ENCODE results near the gene HCN1. TPM values are rescaled to one million over a fixed set of nuclear protein-coding genes. Genes with fewer than 3 reads are reported as not detected.

Gene HCN1
- polyA plus RNA-seq, 3 donors: not detected

GRCh38 chr5:45440466-45440865 is 255.7 kb downstream of the HCN1 start:
- no peaks in the 10 kb centered on the region for H3K4me1 Mint-ChIP-seq
- H4K20me1 ChIP-seq (ENCODE audit: insufficient read depth, low read length): no peaks in the 10 kb centered on the region
- no peaks in the 10 kb centered on the region for H3K36me3 ChIP-seq (replicated peaks in 1 of 2; ENCODE audit: control insufficient read depth in 1 of 2, insufficient read depth in 2 of 2, low read length in 2 of 2)
- no peaks in the 10 kb centered on the region for H3K27me3 Mint-ChIP-seq (ENCODE audit: low read depth in 3 of 3)
- DNase-seq: no peak
- no peak overlapping the region for H3K4me3 ChIP-seq (replicated peaks in 1 of 3; ENCODE audit: low read depth in 2 of 3, low read length in 3 of 3)
- no peak overlapping the region for H3K27ac ChIP-seq (ENCODE audit: low read depth in 1 of 2, low read length in 2 of 2)
- no peaks in the 10 kb centered on the region for H3K27me3 ChIP-seq (ENCODE audit: control insufficient read depth in 2 of 2, insufficient read depth in 2 of 2, low read length in 2 of 2)
- no peak overlapping the region for H3K4me3 Mint-ChIP-seq
- no peaks in the 10 kb centered on the region for H3K79me2 ChIP-seq (ENCODE audit: insufficient read depth, low read length)
- H3K4me1 ChIP-seq (ENCODE audit: control insufficient read depth in 1 of 2, insufficient read depth in 2 of 2, low read length in 2 of 2): no peaks in the 10 kb centered on the region
- no peak overlapping the region for H3K27ac Mint-ChIP-seq
- TF ChIP-seq CTCF (IDR thresholded peaks at IDR 0.05): no peak
- 80% methylated on average over 1 of the region's 1 CpG for WGBS (ENCODE audit: insufficient coverage)
- H3K9me3 ChIP-seq (replicated peaks in 1 of 2; ENCODE audit: control insufficient read depth in 1 of 2, insufficient read depth in 1 of 2, low read length in 2 of 2): peaks cover 0 to 5% of the 10 kb centered on the region in 2 donors
- H3K36me3 Mint-ChIP-seq: no peaks in the 10 kb centered on the region
- H3K9me3 Mint-ChIP-seq: peaks cover 0 to 5% (median 2%) of the 10 kb centered on the region in 7 donors
- intact Hi-C loops (cut with micrococcal nuclease): no loop called here
- H3K9ac ChIP-seq (ENCODE audit: insufficient read depth, low read length, poor library complexity, severe bottlenecking): no peak overlapping the region
- no peak overlapping the region for H3K4me2 ChIP-seq (replicated peaks; ENCODE audit: extremely low read depth, low read length, poor library complexity, severe bottlenecking)
- H2AFZ ChIP-seq (ENCODE audit: insufficient read depth, low read depth, low read length, poor library complexity, severe bottlenecking): no peak overlapping the region

- peaks cover 0 to 7% of the 10 kb centered on the region in 2 donors for H3K9me3 ChIP-seq (replicated peaks in 1 of 2; ENCODE audit: control insufficient read depth in 1 of 2, insufficient read depth in 1 of 2, low read length in 2 of 2)
- H3K4me1 ChIP-seq (ENCODE audit: control insufficient read depth in 1 of 2, insufficient read depth in 2 of 2, low read length in 2 of 2): no peaks in the 10 kb centered on the region
- H3K27ac ChIP-seq (ENCODE audit: low read depth in 1 of 2, low read length in 2 of 2): no peak overlapping the region
- H3K4me3 ChIP-seq (replicated peaks in 1 of 3; ENCODE audit: low read depth in 2 of 3, low read length in 3 of 3): no peak overlapping the region
- H3K36me3 ChIP-seq (replicated peaks in 1 of 2; ENCODE audit: control insufficient read depth in 1 of 2, insufficient read depth in 2 of 2, low read length in 2 of 2): no peaks in the 10 kb centered on the region
- no peak overlapping the region for H3K4me2 ChIP-seq (replicated peaks; ENCODE audit: extremely low read depth, low read length, poor library complexity, severe bottlenecking)
- no peak overlapping the region for H3K9ac ChIP-seq (ENCODE audit: insufficient read depth, low read length, poor library complexity, severe bottlenecking)
- H3K9me3 Mint-ChIP-seq: peaks cover 0 to 5% (median under 1%) of the 10 kb centered on the region in 7 donors
- H3K27ac Mint-ChIP-seq: no peak overlapping the region
- no peak for TF ChIP-seq CTCF (IDR thresholded peaks at IDR 0.05)
- H4K20me1 ChIP-seq (ENCODE audit: insufficient read depth, low read length): no peaks in the 10 kb centered on the region
- no peaks in the 10 kb centered on the region for H3K27me3 ChIP-seq (ENCODE audit: control insufficient read depth in 2 of 2, insufficient read depth in 2 of 2, low read length in 2 of 2)
- no peak overlapping the region for H3K4me3 Mint-ChIP-seq
- intact Hi-C loops (cut with micrococcal nuclease): no loop called here
- no peak for DNase-seq
- H3K79me2 ChIP-seq (ENCODE audit: insufficient read depth, low read length): no peaks in the 10 kb centered on the region
- H3K4me1 Mint-ChIP-seq: no peaks in the 10 kb centered on the region
- H2AFZ ChIP-seq (ENCODE audit: insufficient read depth, low read depth, low read length, poor library complexity, severe bottlenecking): no peak overlapping the region
- H3K27me3 Mint-ChIP-seq (ENCODE audit: low read depth in 3 of 3): no peaks in the 10 kb centered on the region
- H3K36me3 Mint-ChIP-seq: no peaks in the 10 kb centered on the region
These were observed 258.4 kb downstream of the HCN1 start for GRCh38 chr5:45437752-45438151.
